DMS79 (cell line): ENCODE measurements around the gene KRTAP10-12.
A peak's percentile ranks its signal among the peaks of the same experiment; 100 is the strongest.

ENCODE experiments used
- DNase-seq: peaks from one replicate; lab custom pipeline; 2025; lab: John Stamatoyannopoulos, UW

Gene KRTAP10-12

DNA sequence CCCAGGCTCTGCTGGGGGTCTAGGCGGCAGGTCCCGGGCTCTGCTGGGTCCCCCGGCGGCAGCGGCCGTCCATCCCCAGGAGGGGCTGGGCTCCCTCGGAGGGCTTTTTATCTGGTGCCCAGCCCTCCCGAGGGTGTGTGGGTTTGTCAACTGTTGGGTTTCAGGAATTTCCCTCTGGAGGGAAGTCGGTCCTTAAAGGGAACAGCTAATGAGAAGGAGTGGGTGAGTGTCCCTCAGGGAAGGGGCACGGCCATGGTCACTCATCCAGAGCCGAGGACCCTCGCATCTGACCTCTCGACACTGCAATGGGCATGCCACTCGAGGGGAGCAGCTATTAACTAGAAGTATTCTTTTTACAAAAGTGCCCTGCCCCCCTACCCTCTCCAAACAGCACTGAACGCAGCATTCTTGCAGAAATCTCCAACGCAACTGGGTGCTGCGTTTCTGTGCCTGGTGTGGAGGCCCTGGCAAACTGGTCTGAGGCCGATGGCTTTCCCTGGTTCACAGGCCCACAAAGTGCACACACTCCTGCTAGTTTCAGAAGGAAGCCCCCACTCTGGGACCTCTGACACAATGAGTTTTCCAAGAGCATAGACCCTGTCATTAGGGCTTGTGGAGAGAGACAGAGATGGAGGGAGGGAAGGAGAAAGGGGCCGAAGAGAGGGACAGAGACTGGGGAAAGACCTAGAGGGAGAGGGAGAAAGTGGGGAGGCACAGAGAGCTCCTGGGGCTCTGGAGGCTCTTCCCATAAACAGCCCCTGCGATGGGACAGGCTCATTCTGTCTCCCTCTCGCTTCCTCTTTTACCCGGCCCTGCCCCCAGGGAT is 15.4 kb downstream of the KRTAP10-12 start:
- DNase-seq = peak; percentile 39

DNA sequence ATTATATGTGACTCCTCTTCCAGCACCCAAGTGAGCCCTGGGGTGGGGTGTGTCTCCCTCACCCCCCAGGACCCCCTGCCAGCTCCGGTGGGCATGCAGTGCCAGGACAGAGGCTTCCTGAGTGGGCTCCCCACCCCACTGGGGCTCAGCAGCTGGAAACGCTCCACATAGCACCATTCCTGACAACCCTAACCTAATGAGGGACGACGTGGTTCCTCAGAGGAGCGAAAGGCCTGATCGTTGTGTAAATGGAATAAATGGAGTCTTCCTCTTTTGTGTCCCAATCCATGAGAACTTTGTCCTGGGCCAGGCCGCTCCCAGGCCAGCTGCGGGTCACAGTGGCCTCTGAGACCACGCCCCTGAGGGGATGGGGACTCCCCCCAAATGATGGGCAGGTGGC is 16.2 kb downstream of the KRTAP10-12 start:
- DNase-seq = no peak

DNA sequence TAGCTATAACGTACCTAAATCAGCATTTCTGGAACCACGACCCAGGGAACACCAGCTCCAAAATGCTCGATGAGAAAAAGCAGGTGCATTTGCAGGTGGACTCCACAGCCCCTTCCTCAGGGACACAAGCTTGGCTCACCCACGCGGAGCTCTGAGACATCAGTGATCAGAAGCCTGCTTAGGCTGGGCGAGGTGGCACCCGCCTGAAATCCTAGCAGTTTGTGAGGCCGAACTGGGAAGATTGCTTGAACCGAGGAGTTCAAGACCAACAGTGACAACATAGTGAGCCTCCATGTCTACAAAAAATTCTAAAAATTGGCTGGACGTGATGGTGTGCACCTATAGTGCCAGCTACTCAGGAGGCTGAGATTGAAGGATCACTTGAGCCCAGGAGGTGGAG is 16.9 kb downstream of the KRTAP10-12 start:
- no peak for DNase-seq

DNA sequence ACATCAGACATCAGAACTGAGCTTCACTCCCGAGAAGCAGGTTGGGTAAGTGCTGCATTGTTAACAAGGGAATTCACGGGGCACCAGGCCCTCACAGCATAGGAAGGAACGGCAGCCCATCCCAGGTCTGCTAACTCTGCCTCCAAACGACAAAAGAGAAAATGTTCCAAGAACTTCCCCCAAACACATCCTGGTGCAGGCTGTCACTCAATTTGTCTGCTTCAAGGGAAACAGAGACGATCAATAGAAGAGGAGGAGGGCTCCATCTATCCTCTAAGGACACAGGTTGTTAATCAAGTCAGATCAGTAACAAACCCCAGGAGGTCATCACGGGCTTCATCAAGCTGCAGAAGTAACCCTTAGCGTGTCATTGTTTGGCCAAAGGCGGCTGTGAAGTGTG is 17.9 kb downstream of the KRTAP10-12 start:
- DNase-seq = no peak

GRCh38 chr21:44716984-44717383 is 20.0 kb downstream of the KRTAP10-12 start:
- DNase-seq = no peak

GRCh38 chr21:44718093-44718492 is 21.1 kb downstream of the KRTAP10-12 start:
- no peak for DNase-seq

DNA sequence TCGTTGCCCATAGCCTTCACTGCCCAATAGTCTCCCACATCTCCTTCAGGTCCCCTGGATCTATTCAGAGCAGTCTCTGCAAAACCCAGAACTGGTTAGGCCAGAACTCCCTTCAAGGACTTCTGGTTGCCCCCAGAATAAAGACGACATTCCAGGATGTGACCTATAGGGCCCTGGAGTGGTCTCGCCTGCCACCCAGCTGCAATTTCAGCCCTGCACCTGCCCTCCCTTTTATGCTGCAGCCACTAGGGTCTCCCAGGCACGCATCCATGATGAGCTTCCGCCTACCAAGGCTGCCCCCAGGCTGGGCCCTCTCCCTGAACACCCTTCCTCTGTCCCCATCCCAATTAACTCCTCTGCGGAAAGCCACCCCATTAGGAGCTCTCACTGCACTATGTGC is 21.6 kb downstream of the KRTAP10-12 start:
- DNase-seq = no peak

DNA sequence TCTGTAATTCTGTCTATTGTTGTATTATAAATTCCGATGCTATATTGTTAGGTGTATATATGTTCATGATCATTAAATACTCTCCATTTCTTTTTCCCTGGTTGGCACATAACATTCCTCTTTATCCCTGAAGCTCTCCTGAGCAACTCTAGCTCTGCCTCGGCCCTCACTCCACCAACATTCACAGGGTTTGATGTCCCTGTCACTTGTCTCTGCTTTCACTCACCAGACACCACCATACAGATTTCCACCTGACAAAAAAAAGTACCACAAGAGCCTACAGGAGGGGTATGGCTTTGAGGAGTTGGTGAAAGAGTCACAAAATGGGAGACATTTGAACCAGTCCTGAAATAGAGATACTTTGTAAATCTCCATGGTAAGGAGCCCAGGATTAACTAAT is 23.2 kb downstream of the KRTAP10-12 start:
- DNase-seq = no peak

DNA sequence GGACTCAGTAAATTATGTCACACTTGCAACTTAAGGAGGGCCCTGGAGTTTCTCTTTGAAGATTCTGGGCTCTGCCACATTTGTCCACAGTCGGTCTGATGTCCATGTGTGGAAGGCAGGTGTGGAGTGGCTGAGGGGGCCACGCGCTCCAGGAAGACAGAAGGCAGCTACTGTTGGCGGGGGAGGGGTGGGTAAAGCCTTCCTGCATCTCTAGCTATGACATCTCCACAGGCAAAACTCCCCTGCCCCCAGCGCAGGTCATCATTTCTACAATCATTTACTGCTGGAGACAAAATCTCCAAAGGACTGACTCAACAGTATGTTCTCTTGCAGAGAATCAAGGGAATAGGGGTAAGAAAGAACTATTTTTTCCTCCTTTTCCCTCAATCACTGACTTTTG is 25.8 kb downstream of the KRTAP10-12 start:
- no peak for DNase-seq

GRCh38 chr21:44723177-44724131 is 26.5 kb downstream of the KRTAP10-12 start:
- DNase-seq = no peak

GRCh38 chr21:44724196-44724595 is 27.2 kb downstream of the KRTAP10-12 start:
- no peak for DNase-seq

GRCh38 chr21:44724926-44725325 is 28.0 kb downstream of the KRTAP10-12 start:
- DNase-seq = no peak

DNA sequence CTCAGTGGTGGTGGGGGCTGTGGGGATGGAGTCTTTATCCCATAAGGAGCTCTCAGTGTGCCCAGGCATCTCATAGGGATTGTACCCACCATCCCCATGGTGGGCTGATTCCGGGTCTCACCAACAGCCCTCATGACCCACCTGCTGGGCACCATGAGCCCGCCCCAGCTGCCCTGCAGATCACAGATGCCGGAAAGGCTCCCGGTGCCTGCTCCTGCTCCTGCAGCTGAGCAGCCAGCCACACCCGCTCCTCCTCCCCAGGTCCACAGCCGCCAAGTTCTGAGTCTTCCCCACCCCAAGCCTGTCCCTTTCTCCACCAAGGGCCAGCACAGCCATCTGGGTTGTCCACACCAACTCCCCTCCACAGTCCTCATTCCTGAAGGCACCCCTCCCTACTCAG is 29.9 kb downstream of the KRTAP10-12 start:
- no peak for DNase-seq

DNA sequence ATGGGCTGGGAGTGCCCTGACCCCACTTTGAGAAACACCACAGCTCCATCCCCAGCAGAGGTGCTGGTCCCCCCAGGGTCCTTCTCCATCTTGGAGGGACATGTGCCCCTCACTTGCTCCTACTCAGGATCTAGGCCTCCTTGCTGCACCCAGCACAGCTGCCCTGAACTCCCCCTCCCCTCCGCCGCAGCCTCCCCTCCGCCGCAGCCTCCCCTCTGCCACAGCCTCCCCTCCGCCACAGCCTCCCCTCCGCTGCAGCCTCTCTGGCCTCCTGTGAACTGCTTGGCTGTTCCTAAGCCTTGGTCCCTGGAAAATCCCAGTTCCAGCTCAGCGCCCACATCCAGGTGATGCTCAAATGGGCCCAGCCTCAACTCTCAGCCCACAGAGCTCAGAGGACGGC is 30.3 kb downstream of the KRTAP10-12 start:
- no peak for DNase-seq

- no peak for DNase-seq
Measured at GRCh38 chr21:44727757-44728156, 30.8 kb downstream of the KRTAP10-12 start.

DNA sequence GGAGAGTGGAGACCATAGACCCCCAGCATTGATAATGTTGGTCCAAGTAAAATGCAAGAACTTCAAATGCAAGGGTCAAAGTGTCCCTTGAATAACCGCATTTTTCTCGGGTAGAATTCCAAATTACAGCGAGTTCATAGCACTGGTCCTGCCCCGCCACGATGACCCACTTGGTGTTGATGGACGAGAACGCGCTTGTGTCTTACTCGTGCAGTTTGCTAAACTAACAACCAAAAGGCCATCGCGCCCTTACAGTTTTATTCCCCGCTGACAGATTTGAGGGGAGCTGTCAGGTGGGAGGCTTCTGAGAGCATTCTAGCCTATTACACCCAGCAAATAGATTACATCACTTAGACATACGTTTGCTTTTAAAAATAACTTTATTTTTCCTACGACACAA is 31.7 kb downstream of the KRTAP10-12 start:
- no peak for DNase-seq

DNA sequence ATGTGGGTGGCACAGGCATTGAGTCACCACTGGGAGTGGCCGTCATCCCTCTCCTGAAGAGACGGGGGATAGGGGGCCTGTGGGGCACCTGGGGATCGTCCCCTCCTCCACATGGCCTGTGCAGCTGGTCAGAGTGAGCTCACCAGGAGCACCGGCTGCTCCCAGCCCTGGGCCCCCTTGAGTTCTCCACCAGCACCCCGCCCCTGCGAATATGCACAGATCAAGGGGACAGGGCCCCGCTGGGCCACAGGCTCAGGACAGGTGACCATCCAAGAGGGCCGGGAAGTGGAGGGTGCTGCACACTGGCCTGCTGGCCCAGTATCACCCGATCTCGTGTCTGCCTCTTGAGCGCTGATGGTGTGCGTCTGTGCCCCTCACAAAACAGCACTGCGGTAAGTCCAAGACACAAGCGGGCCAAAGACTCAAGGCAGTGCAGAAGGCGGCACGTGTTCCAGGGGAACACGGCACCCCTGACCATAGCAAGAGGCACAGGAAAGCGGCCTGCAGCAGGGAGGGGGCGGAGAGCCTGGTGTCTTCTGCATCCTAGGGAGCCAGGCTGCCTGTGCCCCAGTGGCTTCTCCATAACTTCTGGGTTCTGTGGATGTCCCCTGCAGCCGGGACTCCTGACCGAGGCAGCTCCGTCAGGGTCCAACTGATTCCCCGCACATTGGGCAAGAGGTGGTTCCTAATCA is 32.5 kb downstream of the KRTAP10-12 start:
- DNase-seq = no peak

- DNase-seq = no peak
Measured at GRCh38 chr21:44730028-44730395, 33.0 kb downstream of the KRTAP10-12 start.

GRCh38 chr21:44730951-44731579 is 34.1 kb downstream of the KRTAP10-12 start:
- no peak for DNase-seq

DNA sequence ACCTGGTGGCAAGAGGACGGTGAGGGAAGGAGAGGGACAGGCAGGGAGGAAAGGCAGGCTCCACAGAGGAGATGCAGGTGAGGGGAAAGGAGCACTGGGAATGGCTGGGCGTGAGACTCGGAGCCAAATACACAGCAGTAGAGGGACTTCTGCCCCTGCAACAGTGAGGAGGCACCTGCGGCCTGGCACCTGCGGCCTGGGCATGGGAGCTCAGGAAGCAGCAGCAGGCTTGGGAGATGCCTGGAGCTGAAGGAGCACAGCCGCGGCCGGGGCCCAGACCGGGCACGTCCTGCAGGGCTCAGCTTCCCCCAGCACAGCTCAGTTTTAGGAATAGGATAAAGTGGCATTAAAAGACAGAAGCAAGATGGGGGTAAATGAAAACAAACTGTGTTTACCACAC is 35.3 kb downstream of the KRTAP10-12 start:
- no peak for DNase-seq

GRCh38 chr21:44732956-44733355 is 36.0 kb downstream of the KRTAP10-12 start:
- DNase-seq = no peak
